Stimulated activated CD8-positive, alpha-beta memory T cell treated with anti-CD3 and anti-CD28 coated beads, Interleukin-7, amount 100 ng/mL, for 4 hours (primary cell): ENCODE results near the gene LDB3.

ENCODE experiments used
- DNase-seq, 2 donors: peaks; one replicate each; pipeline ENCODE4 v3.0.0-alpha.2; 2020; ENCODE audit warnings: low read depth in 2 of 2

LDB3 gene

GRCh38 chr10:86664341-86665217 is 3.7 kb upstream of the LDB3 start:
- DNase-seq = no peak

- DNase-seq = no peak
These were observed 3.1 kb upstream of the LDB3 start for GRCh38 chr10:86665218-86665607.

GRCh38 chr10:86665868-86666267 is 2.4 kb upstream of the LDB3 start:
- DNase-seq = no peak

- DNase-seq = no peak
These were observed 1.8 kb upstream of the LDB3 start for GRCh38 chr10:86666538-86666937.

- no peak for DNase-seq
These were observed 710 bp upstream of the LDB3 start for GRCh38 chr10:86667421-86668181.

- DNase-seq = no peak
These were observed 2.0 kb downstream of the LDB3 start for GRCh38 chr10:86670290-86670811.

- no peak for DNase-seq
These were observed 2.6 kb downstream of the LDB3 start for GRCh38 chr10:86670876-86671275.

- no peak for DNase-seq
These were observed 3.1 kb downstream of the LDB3 start for GRCh38 chr10:86671419-86671818.

GRCh38 chr10:86671985-86672710 is 3.8 kb downstream of the LDB3 start:
- DNase-seq = no peak

GRCh38 chr10:86673216-86673826 is 5.0 kb downstream of the LDB3 start:
- DNase-seq = no peak

GRCh38 chr10:86673827-86674581 is 5.7 kb downstream of the LDB3 start:
- no peak for DNase-seq

- no peak for DNase-seq
These were observed 6.6 kb downstream of the LDB3 start for GRCh38 chr10:86674912-86675311.

- DNase-seq = no peak
These were observed 9.1 kb downstream of the LDB3 start for GRCh38 chr10:86677374-86677773.

GRCh38 chr10:86678999-86679792 is 10.9 kb downstream of the LDB3 start:
- DNase-seq = no peak

GRCh38 chr10:86681047-86681446 is 12.7 kb downstream of the LDB3 start:
- DNase-seq = no peak

- DNase-seq = no peak
These were observed 13.5 kb downstream of the LDB3 start for GRCh38 chr10:86681722-86682386.

GRCh38 chr10:86682675-86683074 is 14.4 kb downstream of the LDB3 start:
- DNase-seq = no peak

- DNase-seq = no peak
These were observed 16.2 kb downstream of the LDB3 start for GRCh38 chr10:86684331-86685097.

GRCh38 chr10:86685416-86685815 is 17.1 kb downstream of the LDB3 start:
- DNase-seq = no peak
